ENCODE data around the gene STIM1. TPM values are rescaled to one million over a fixed set of nuclear protein-coding genes. Genes with fewer than 3 reads are reported as not detected.

Gene STIM1
- total RNA-seq, 1 experiment from 2014 or later, result 18.0 TPM

DNA sequence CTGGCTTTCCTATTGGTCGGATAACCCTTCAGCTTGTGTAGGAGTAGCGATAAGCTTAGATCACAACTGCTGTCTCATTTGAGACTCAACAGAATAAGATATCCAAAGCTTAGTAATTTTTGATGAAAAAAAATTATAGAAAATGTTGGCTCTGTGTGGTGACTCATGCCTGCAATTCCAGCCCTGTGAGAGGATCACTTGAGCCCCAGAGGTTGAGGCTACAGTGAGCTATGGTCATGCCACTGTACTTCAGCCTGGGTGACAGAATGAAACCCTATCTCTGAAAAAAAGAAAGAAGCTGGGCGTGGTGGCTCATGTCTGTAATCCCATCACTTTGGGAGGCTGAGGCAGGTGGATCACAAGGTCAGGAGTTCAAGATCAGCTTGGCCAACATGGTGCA, 183.5 kb downstream of the STIM1 start (continued):
- TF ChIP-seq, protein P1, sequence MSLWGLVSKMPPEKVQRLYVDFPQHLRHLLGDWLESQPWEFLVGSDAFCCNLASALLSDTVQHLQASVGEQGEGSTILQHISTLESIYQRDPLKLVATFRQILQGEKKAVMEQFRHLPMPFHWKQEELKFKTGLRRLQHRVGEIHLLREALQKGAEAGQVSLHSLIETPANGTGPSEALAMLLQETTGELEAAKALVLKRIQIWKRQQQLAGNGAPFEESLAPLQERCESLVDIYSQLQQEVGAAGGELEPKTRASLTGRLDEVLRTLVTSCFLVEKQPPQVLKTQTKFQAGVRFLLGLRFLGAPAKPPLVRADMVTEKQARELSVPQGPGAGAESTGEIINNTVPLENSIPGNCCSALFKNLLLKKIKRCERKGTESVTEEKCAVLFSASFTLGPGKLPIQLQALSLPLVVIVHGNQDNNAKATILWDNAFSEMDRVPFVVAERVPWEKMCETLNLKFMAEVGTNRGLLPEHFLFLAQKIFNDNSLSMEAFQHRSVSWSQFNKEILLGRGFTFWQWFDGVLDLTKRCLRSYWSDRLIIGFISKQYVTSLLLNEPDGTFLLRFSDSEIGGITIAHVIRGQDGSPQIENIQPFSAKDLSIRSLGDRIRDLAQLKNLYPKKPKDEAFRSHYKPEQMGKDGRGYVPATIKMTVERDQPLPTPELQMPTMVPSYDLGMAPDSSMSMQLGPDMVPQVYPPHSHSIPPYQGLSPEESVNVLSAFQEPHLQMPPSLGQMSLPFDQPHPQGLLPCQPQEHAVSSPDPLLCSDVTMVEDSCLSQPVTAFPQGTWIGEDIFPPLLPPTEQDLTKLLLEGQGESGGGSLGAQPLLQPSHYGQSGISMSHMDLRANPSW (CRISPR knock-in tag; conservative IDR thresholded peaks at IDR 0.05; ENCODE audit: low read depth), result no peak
- TF ChIP-seq ZNF317 (CRISPR knock-in tag; IDR thresholded peaks at IDR 0.05; ENCODE audit: borderline replicate concordance, low read depth), result no peak
- TF ChIP-seq, protein P2, sequence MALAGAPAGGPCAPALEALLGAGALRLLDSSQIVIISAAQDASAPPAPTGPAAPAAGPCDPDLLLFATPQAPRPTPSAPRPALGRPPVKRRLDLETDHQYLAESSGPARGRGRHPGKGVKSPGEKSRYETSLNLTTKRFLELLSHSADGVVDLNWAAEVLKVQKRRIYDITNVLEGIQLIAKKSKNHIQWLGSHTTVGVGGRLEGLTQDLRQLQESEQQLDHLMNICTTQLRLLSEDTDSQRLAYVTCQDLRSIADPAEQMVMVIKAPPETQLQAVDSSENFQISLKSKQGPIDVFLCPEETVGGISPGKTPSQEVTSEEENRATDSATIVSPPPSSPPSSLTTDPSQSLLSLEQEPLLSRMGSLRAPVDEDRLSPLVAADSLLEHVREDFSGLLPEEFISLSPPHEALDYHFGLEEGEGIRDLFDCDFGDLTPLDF (CRISPR knock-in tag; IDR thresholded peaks at IDR 0.05), result no peak
- no peak for TF ChIP-seq FOXJ3 (CRISPR knock-in tag; IDR thresholded peaks at IDR 0.05; ENCODE audit: borderline replicate concordance)
- TF ChIP-seq, protein P3, sequence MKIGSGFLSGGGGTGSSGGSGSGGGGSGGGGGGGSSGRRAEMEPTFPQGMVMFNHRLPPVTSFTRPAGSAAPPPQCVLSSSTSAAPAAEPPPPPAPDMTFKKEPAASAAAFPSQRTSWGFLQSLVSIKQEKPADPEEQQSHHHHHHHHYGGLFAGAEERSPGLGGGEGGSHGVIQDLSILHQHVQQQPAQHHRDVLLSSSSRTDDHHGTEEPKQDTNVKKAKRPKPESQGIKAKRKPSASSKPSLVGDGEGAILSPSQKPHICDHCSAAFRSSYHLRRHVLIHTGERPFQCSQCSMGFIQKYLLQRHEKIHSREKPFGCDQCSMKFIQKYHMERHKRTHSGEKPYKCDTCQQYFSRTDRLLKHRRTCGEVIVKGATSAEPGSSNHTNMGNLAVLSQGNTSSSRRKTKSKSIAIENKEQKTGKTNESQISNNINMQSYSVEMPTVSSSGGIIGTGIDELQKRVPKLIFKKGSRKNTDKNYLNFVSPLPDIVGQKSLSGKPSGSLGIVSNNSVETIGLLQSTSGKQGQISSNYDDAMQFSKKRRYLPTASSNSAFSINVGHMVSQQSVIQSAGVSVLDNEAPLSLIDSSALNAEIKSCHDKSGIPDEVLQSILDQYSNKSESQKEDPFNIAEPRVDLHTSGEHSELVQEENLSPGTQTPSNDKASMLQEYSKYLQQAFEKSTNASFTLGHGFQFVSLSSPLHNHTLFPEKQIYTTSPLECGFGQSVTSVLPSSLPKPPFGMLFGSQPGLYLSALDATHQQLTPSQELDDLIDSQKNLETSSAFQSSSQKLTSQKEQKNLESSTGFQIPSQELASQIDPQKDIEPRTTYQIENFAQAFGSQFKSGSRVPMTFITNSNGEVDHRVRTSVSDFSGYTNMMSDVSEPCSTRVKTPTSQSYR (CRISPR knock-in tag; IDR thresholded peaks at IDR 0.05), result no peak
- TF ChIP-seq TP53 (CRISPR knock-in tag; IDR thresholded peaks at IDR 0.05), result no peak
- TF ChIP-seq, protein P4, sequence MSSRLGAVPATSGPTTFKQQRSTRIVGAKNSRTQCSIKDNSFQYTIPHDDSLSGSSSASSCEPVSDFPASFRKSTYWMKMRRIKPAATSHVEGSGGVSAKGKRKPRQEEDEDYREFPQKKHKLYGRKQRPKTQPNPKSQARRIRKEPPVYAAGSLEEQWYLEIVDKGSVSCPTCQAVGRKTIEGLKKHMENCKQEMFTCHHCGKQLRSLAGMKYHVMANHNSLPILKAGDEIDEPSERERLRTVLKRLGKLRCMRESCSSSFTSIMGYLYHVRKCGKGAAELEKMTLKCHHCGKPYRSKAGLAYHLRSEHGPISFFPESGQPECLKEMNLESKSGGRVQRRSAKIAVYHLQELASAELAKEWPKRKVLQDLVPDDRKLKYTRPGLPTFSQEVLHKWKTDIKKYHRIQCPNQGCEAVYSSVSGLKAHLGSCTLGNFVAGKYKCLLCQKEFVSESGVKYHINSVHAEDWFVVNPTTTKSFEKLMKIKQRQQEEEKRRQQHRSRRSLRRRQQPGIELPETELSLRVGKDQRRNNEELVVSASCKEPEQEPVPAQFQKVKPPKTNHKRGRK (CRISPR knock-in tag; IDR thresholded peaks at IDR 0.05; ENCODE audit: borderline replicate concordance), result no peak
- TF ChIP-seq ZNF138 (CRISPR knock-in tag; conservative IDR thresholded peaks at IDR 0.05), result no peak
- TF ChIP-seq FOXP1 (CRISPR knock-in tag; IDR thresholded peaks at IDR 0.05; ENCODE audit: borderline replicate concordance), result no peak
- TF ChIP-seq ZNF671 (CRISPR knock-in tag; IDR thresholded peaks at IDR 0.05), result no peak
- TF ChIP-seq OVOL2 (CRISPR knock-in tag; IDR thresholded peaks at IDR 0.05; ENCODE audit: borderline replicate concordance), result no peak

DNA sequence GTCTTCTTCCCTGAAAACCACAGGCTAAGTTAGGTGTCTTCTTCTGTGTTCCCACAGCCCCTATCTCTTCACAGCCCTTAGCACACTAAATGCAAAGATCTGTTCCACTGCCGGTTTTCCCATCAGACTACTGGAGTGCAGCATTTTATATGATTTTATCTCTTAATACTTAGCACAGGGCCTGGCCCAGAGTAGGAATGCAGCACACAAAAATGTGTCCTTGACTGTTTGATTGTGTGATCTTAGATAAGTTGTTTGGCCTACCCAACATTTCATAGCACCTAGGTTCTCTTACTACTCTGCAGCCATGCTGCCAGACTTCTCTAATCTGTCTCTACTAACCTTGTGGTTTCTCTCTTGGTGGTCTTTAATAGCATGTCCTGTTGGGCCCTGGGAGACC, 185.0 kb downstream of the STIM1 start:
- ATAC-seq (no peak), DNase-seq (ENCODE audit: low spot score) (no peak)
- Mint-ChIP-seq H3K9me3 (peaks cover 18% of the 10 kb centered on the region), H3K27me3 (ENCODE audit: low read depth) (no peaks in the 10 kb centered on the region), H3K4me3 (no peak overlapping the region), H3K36me3 (peaks cover 3% of the 10 kb centered on the region), H3K27ac (no peak overlapping the region; the same call in 1 of the 2 replicates), H3K4me1 (no peaks in the 10 kb centered on the region)
- POLR2A ChIA-PET, result no interaction called here
- CTCF ChIA-PET, result interaction anchor here (1.5 kb wide), 1 partner anchor 199 kb away, joined by 3 read pairs; no protein-coding TSS in a partner anchor
- TF ChIP-seq, protein P1 (CRISPR knock-in tag; conservative IDR thresholded peaks at IDR 0.05; ENCODE audit: low read depth), result no peak
- TF ChIP-seq NR2C2 (CRISPR knock-in tag; IDR thresholded peaks at IDR 0.05), result no peak
- no peak for TF ChIP-seq TP53 (CRISPR knock-in tag; IDR thresholded peaks at IDR 0.05)
- TF ChIP-seq NFE2L1 (CRISPR knock-in tag; IDR thresholded peaks at IDR 0.05), result no peak
- no peak for TF ChIP-seq IRF2 (CRISPR knock-in tag; IDR thresholded peaks at IDR 0.05; ENCODE audit: borderline replicate concordance, low read depth)
- TF ChIP-seq SOX15 (CRISPR knock-in tag; IDR thresholded peaks at IDR 0.05), result no peak
- TF ChIP-seq ELF4 (CRISPR knock-in tag; IDR thresholded peaks at IDR 0.05; ENCODE audit: low read depth), result no peak
- TF ChIP-seq, protein P5, sequence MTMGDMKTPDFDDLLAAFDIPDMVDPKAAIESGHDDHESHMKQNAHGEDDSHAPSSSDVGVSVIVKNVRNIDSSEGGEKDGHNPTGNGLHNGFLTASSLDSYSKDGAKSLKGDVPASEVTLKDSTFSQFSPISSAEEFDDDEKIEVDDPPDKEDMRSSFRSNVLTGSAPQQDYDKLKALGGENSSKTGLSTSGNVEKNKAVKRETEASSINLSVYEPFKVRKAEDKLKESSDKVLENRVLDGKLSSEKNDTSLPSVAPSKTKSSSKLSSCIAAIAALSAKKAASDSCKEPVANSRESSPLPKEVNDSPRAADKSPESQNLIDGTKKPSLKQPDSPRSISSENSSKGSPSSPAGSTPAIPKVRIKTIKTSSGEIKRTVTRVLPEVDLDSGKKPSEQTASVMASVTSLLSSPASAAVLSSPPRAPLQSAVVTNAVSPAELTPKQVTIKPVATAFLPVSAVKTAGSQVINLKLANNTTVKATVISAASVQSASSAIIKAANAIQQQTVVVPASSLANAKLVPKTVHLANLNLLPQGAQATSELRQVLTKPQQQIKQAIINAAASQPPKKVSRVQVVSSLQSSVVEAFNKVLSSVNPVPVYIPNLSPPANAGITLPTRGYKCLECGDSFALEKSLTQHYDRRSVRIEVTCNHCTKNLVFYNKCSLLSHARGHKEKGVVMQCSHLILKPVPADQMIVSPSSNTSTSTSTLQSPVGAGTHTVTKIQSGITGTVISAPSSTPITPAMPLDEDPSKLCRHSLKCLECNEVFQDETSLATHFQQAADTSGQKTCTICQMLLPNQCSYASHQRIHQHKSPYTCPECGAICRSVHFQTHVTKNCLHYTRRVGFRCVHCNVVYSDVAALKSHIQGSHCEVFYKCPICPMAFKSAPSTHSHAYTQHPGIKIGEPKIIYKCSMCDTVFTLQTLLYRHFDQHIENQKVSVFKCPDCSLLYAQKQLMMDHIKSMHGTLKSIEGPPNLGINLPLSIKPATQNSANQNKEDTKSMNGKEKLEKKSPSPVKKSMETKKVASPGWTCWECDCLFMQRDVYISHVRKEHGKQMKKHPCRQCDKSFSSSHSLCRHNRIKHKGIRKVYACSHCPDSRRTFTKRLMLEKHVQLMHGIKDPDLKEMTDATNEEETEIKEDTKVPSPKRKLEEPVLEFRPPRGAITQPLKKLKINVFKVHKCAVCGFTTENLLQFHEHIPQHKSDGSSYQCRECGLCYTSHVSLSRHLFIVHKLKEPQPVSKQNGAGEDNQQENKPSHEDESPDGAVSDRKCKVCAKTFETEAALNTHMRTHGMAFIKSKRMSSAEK (CRISPR knock-in tag; IDR thresholded peaks at IDR 0.05; ENCODE audit: borderline replicate concordance), result no peak

Data from WTC11 (cell line).